HG03159 (cell line): ENCODE results near the gene HTT.

Experiments
- ATAC-seq: cut with Tn5 transposase; IDR thresholded peaks from one replicate; pipeline ENCODE4 v1.9.1; 2021; ENCODE audit warnings: mild to moderate bottlenecking, moderate library complexity; ENCODE audit not compliant: unreplicated experiment

Gene HTT

DNA sequence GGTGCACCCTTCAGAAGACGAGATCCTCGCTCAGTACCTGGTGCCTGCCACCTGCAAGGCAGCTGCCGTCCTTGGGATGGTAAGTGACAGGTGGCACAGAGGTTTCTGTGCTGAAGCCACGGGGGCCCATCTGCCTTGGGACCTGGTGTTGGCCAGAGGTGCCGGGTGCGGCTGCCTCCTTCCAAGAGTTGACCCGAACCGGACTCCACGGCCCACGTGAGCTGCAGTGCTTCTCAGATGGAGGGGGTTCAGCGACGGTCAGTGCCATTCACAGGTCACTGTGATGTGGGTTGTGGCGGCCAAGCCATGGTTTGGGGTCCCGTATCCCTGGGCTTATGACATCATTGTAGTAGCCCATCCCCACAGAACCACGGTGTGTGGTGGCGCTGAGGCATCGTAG is 155.5 kb downstream of the HTT start:
- no peak for ATAC-seq

DNA sequence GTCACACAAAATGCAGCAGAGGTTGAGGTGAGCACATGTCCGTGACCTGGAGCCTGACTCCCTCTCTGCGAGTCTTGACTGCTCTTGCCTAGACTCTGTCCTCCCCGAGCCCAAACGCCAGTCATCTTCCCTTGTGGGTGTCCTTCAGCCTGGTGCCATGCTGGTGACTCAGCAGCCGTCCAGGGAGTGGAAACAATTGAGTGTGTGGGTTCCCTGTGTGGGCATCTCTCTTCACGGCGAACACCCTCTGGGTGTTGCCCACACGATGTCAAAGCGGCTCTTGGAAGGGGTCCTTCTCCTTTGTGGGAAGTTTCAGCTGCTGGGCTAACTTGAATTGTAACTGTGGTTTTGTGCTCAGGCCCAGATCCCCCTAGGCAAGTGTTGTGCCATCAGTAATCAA is 157.0 kb downstream of the HTT start:
- ATAC-seq, result no peak

DNA sequence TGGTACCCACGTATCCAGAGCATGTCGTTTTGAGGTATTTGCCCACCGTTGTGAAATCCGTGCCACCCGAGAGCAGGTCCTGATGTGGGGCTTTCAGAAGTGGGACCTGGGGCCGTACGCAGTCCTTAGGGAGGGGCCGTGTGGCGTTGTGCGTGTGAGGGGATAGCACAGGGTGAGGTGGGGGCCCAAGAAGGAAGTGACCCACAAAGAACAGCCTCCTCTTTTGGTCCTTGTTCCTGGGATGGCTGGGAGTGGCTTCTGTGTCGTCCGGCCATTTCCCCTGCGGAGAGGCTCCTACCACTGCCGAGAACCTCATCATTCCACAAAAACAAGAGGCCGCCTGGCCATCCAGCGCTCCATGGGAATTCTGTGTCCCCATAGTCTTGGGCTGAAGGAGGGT is 157.5 kb downstream of the HTT start:
- no peak for ATAC-seq

DNA sequence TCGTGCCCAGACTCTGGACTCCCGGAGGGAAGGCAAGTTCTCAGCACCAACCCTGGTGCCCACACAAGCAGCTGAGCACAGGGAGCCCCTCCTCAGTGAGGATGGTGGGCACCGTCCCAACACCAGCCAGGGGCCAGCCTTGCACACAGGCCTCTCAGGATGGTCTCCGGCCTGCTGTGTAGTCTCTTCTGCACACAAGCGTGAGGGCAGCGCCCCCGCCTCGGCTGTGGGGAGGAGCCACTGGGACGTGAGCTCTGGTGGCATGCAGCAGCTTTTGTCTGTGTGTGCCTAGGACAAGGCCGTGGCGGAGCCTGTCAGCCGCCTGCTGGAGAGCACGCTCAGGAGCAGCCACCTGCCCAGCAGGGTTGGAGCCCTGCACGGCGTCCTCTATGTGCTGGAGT is 158.4 kb downstream of the HTT start:
- no peak for ATAC-seq

DNA sequence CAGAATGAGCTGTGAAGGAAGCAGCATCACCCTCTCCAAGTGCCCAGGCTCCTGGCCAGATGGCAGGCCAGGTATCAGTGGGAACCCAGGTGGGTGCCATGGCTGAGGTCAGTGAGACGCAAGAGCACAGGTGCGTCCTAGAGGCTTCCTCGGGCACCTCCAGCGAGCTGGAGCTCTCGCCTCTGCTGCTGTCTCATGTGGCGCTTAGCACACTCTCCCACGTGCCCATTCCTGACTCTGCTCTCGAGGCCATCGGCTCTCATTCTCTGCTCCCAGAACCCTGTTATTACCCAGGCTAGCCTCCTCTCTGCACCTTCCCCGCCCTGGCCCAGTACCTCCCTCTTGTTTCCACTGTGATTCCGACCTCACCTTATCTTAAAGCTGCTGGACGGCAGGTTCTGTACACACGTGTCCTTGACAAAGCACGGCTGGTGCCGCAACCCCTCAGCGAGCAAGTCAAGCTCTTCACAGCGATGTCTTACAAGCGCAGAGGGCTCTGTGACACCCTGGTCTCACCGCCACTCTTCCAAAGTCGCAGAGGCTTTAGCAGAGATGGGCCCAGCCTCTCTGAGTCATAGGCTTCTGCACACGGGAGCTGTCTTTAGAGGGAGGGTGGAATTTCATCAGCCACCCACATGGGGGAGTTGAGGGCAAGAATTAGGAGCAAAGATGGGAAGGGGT is 159.1 kb downstream of the HTT start:
- no peak for ATAC-seq

DNA sequence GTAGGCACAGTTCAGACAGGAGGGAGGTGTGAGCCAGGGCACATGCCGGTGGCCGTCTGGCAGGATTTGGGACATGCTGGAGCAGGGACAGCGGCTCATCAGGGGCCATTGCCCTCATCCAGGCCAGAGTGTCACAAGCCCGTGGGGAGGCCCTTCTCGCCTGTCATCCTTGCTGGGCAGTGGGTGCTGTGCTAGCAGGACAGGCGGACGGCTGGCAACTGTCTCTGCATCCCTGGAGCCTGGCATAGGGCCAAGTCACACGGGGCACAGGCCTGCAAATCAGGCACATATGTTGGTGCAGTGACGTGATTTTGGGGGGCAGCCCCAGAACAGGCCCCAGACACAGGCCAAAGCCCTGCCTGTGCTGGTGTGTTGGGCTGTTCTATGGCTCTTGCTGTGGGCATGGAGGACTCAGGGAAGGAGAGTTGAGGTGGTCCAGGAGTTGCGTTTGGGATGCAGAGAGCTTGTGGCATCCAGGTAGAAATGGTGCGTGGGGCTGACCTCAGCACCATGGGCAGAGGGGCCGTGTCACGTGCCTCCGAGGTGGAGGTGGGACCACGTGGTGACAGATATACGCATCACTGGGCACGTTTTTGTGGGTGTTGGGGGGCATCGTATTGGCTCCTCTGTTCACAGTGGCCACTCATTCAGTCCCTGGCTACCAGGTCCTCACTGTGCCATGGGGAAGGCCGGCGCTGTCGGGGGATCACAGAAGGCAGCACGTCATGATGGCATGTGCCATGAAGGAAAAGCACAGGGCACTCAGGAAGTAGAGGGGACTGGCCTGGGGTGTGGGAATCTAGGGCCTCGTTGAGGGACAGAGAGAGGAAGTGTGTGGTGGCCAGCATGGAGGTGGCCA is 159.9 kb downstream of the HTT start:
- ATAC-seq, result no peak

DNA sequence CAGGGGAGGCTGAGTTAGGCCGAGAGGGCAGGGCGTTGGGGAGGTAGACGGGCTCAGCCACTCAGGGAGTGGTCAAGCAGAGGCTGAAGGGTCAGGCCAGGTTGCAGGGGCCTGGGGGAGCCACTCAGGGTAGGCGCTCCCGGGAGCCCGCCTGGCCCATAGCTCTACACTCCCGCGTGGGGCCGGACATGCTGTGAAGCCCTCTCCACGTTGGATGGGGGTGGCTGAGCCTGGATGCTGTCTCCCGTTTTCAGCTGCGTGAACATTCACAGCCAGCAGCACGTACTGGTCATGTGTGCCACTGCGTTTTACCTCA is 160.5 kb downstream of the HTT start:
- ATAC-seq, result no peak

DNA sequence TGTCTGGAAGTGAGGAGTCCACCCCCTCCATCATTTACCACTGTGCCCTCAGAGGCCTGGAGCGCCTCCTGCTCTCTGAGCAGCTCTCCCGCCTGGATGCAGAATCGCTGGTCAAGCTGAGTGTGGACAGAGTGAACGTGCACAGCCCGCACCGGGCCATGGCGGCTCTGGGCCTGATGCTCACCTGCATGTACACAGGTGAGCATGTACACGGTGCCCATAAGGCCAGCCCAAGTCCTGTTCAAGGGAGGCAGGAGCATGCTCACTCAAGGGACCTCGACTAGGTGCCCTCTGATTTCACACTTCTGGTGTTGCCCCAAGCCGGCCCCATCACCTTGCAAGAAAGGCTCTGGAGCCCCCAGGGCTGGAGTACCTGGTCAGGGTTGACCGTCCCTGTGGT is 161.1 kb downstream of the HTT start:
- ATAC-seq, result no peak

DNA sequence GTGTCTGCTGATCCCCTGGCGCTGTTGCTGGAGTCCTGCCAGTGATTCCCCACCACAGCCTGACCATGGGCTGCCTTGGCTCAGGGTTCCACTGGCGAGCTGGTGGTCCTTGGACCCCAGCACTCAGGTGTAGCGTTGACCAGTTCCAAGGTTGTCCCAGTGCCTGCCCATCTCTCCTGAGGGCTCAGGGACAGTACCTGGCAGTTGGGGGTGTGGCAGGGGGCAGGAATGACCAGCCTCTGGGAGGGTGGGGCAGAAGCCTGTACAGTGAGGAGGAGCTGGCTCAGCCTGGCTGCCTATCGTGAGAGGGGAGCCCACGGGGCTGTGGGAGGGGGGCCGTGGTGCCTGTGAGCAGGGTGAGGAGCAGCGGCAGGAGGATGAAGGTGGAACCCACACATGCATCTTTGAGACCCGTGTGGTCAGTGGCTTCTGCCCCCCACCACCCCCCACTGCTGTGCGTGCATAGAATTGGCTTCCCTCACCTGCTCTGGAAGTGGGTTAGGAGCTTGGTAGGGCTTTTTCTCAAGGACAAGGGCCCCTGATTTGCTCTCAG is 161.9 kb downstream of the HTT start:
- ATAC-seq, result no peak

DNA sequence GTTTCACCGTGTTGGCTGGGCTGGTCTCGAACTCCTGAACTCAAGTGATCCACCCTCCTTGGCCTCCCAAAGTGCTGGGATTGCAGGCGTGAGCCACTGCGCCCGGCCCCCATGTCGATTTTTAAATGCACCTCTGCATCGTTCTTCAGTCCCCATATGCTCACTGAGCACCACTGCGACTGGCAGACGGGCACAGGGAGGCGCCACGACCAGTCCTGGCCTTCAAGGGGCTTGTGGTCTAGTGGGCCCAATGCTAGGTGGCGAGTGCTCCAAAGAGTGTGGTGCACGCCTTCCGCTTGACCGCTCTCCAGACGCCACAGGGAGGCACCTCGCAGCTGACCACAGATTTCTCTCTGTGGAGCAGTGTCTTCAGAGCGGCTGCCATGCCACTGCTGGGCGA is 162.8 kb downstream of the HTT start:
- ATAC-seq, result no peak

DNA sequence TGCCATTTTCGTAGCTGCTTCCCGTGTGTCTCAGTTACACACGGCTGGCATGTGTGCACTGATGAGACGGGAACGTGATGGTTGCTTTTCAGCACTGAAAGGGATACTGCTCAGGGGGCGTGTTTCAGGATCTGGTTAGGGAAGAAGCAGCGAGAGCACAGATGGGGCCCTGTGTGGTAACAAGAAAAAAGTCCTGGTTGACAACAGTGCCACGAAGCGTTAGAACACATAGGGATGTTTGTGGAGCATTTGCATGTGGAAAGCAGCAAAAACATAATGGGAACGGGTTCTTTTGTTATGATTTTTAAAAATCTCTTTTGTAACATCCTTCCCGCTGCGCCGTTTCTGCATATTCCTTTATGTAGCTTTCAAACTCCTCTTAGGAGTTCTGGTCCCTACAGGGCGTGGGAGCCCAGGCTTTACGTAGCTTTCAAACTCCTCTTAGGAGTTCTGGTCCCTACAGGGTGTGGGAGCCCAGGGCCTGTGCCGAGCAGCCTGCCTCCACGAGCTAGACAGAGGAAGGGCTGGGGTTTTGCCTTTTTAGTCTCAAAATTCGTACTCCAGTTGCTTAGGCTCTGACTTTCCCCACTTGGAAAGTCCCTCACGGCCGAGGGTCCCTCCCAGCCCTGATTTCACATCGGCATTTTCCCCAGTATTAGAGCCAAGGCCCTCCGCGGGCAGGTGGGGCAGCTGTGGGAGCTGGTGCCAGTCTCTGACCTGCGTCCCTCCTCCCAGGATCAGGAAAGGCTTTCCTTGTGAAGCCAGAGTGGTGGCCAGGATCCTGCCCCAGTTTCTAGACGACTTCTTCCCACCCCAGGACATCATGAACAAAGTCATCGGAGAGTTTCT is 163.5 kb downstream of the HTT start:
- no peak for ATAC-seq

DNA sequence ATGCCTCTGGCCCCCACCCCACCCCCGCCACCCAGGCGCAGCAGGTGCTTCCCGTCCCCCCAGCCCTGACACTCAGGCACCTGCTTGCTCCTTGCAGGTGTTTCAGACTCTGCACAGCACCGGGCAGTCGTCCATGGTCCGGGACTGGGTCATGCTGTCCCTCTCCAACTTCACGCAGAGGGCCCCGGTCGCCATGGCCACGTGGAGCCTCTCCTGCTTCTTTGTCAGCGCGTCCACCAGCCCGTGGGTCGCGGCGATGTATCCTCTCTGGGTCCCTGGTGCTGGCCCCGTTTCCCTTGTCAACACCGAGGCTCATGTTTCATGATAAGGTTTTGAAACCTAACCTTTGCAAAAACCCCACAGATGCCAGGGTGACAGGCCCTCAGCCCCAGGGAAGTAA is 164.2 kb downstream of the HTT start:
- ATAC-seq, result no peak

DNA sequence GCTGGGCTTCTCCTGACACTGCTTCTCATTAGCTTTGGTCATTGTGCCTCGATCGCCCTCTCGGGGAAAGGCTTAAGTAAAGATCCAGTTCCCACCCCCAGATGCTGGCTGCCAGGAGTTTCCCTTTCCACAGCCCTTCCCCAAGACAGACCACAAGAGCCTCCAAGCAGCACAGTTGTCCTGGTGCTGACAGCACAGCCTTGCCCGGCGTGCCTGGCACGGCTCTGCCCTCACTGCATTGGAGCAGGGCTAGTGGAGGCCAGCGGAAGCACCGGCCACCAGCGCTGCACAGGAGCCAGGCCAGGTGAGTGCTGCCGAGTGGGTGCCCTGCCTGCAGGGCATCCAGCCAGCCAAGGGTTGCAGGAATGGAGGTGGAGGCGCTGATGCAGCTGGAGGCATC is 164.8 kb downstream of the HTT start:
- no peak for ATAC-seq

DNA sequence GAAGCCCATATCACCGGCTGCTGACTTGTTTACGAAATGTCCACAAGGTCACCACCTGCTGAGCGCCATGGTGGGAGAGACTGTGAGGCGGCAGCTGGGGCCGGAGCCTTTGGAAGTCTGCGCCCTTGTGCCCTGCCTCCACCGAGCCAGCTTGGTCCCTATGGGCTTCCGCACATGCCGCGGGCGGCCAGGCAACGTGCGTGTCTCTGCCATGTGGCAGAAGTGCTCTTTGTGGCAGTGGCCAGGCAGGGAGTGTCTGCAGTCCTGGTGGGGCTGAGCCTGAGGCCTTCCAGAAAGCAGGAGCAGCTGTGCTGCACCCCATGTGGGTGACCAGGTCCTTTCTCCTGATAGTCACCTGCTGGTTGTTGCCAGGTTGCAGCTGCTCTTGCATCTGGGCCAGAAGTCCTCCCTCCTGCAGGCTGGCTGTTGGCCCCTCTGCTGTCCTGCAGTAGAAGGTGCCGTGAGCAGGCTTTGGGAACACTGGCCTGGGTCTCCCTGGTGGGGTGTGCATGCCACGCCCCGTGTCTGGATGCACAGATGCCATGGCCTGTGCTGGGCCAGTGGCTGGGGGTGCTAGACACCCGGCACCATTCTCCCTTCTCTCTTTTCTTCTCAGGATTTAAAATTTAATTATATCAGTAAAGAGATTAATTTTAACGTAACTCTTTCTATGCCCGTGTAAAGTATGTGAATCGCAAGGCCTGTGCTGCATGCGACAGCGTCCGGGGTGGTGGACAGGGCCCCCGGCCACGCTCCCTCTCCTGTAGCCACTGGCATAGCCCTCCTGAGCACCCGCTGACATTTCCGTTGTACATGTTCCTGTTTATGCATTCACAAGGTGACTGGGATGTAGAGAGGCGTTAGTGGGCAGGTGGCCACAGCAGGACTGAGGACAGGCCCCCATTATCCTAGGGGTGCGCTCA is 165.8 kb downstream of the HTT start:
- no peak for ATAC-seq

DNA sequence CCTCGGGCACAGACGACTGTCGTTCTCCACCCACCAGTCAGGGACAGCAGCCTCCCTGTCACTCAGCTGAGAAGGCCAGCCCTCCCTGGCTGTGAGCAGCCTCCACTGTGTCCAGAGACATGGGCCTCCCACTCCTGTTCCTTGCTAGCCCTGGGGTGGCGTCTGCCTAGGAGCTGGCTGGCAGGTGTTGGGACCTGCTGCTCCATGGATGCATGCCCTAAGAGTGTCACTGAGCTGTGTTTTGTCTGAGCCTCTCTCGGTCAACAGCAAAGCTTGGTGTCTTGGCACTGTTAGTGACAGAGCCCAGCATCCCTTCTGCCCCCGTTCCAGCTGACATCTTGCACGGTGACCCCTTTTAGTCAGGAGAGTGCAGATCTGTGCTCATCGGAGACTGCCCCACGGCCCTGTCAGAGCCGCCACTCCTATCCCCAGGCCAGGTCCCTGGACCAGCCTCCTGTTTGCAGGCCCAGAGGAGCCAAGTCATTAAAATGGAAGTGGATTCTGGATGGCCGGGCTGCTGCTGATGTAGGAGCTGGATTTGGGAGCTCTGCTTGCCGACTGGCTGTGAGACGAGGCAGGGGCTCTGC is 166.5 kb downstream of the HTT start:
- ATAC-seq, result no peak

DNA sequence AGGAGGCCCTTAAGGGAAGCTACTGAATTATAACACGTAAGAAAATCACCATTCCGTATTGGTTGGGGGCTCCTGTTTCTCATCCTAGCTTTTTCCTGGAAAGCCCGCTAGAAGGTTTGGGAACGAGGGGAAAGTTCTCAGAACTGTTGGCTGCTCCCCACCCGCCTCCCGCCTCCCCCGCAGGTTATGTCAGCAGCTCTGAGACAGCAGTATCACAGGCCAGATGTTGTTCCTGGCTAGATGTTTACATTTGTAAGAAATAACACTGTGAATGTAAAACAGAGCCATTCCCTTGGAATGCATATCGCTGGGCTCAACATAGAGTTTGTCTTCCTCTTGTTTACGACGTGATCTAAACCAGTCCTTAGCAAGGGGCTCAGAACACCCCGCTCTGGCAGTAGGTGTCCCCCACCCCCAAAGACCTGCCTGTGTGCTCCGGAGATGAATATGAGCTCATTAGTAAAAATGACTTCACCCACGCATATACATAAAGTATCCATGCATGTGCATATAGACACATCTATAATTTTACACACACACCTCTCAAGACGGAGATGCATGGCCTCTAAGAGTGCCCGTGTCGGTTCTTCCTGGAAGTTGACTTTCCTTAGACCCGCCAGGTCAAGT is 167.5 kb downstream of the HTT start:
- ATAC-seq, result no peak

DNA sequence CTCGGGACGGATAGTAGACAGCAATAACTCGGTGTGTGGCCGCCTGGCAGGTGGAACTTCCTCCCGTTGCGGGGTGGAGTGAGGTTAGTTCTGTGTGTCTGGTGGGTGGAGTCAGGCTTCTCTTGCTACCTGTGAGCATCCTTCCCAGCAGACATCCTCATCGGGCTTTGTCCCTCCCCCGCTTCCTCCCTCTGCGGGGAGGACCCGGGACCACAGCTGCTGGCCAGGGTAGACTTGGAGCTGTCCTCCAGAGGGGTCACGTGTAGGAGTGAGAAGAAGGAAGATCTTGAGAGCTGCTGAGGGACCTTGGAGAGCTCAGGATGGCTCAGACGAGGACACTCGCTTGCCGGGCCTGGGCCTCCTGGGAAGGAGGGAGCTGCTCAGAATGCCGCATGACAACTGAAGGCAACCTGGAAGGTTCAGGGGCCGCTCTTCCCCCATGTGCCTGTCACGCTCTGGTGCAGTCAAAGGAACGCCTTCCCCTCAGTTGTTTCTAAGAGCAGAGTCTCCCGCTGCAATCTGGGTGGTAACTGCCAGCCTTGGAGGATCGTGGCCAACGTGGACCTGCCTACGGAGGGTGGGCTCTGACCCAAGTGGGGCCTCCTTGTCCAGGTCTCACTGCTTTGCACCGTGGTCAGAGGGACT is 168.8 kb downstream of the HTT start:
- ATAC-seq, result no peak

DNA sequence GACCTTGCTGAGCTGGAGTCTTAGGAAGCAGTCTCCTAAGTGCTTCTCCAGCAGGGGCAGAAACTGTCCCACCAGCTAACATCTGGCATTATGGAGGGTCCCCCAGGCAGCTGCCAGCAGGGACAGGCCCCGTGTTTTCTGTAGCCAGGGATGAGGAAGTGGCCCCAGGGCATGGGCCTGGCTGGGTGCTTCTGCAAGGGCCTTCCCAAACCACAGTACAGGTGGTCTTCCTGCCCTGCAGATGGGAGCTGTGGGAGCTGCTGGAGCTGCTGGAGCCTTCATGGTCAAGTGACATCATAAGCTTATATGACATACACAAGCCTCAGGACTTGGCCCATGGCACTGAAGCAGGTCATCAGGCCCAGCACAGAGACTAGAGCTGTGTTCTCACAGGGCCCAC is 169.5 kb downstream of the HTT start:
- ATAC-seq, result no peak

DNA sequence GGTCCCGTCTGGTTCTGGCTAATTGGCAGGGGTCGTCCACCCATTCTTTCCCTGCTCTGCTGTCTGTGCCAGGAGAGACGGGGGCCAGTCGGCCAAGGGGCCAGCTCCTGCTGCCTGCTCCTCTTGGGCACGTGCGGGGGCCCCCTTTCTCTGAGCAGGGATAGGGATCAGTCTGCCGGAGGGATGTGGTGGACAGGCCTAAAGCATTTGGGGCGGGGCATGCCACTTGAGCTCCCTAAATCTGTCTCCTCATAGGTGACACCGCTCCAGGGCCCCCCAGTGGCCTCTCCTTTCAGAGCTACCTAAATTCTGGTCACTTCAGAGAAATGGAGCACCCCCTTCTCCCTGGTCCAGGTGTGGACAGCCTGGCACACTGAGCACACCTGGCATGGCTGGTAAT is 170.3 kb downstream of the HTT start:
- ATAC-seq, result no peak
